HuH-7.5 (cell line): ENCODE data around the gene ADD2.

Experiments
- DNase-seq: peaks from one replicate; pipeline ENCODE4 v3.0.0; 2011; ENCODE audit warnings: low spot score

The ADD2 gene

DNA sequence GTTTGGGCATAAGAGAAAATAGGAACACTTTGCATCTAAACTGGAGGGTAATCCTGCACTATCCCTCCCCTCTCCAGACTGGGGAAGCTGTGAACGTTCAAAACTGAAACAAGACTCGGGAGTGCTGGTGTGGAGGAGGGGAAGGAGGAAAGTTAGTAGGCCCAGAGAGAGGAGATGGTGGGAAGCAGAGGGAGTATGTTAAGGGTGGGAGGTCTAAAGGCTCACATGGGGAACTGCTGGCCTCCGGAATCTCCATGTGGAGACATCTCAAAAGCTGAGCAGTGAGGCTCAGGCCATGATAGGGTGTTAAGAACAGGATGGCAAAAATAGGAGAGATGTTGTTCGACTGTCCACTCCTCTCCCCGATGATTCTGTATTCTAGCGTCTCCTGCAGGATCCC, 47.9 kb downstream of the ADD2 start:
- DNase-seq, result no peak

DNA sequence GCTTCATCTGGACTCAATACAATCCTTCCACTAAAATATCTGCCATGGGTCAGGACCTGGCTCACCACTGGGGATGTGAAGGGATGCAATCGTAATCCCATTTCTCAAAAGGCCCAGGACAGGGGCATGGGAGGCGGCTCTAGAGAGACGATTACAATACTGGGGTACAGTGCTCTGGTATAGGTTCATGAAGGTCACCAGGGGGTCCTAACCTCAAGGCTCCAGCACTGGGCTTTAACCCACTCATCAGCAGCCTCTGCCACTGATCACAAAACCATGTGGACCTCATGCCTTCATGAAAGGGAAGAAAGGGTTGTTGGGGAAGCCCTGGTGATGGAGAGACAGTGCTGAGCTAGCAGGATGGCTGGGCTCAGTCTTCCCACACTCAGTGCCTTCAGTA, 48.8 kb downstream of the ADD2 start:
- no peak for DNase-seq

- DNase-seq, result no peak
These were observed 49.3 kb downstream of the ADD2 start for GRCh38 chr2:70718736-70719135.

DNA sequence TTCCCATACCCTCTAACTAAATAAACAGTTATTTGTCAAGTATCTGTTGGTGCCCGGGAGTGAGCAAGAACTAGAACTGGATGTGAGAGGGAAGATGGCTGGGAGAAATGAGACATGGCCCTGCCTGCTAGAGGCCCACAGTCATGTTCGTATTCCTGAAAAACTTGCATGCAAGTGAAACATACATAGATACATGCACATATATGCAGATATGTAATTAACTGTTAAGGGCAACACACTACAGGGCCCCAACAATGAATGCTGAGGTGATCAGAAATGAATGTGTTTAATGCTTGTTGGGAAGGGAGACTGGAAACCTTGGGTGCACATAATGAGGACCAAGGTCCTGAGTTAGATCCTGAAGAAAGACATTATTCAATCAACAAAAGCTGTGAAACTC, 49.8 kb downstream of the ADD2 start:
- DNase-seq, result no peak

GRCh38 chr2:70717431-70718038, 50.5 kb downstream of the ADD2 start:
- DNase-seq, result no peak

DNA sequence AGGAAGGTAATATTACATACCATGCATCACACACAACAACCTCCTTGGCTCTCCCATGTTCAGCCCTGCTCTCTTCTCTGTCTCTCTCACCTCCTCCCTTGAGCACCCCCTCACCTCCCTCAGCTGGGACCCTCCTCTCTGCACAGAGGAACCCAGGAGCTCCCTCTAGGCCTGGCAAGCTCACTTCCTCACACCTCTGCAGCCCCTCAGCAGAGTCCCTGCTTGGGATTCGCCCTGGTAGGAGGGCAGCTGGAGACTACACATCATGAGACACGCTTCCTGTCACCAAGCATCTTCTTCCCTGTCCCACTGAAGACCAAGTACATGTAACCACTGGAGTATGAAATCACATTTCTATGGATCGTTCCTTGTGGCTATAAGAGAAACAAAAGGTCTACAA, 51.0 kb downstream of the ADD2 start:
- no peak for DNase-seq

DNA sequence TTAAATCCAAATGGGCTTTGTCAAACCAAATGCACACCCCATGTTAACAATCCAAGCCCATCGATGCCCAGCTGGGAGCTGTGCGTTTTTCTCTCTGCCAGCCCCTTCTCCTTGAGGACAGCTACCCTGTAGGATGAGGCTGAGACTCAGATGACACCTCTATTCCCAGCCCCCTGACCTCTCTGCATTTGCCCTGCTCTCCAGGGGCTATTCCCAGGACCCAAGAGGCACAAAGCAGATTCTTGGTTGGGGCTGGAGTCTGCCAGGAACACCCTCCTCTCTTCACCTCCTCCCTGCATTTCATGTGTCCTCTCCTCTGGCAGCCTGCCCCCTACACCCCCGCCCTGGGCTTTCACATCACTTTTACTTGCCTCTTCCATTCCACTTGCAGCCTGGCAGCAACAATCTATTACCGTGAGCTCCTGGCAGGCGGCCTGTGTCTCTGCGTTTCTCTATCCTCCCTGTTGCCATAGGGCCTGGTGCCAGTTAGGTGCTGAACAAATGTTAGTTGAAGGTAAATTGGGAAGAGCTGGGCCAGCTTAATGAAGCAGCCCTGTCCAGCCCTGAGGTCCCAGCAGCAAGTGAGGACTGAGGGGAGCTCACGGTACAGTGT, 51.8 kb downstream of the ADD2 start:
- DNase-seq, result no peak

GRCh38 chr2:70715071-70715985, 52.7 kb downstream of the ADD2 start:
- no peak for DNase-seq

DNA sequence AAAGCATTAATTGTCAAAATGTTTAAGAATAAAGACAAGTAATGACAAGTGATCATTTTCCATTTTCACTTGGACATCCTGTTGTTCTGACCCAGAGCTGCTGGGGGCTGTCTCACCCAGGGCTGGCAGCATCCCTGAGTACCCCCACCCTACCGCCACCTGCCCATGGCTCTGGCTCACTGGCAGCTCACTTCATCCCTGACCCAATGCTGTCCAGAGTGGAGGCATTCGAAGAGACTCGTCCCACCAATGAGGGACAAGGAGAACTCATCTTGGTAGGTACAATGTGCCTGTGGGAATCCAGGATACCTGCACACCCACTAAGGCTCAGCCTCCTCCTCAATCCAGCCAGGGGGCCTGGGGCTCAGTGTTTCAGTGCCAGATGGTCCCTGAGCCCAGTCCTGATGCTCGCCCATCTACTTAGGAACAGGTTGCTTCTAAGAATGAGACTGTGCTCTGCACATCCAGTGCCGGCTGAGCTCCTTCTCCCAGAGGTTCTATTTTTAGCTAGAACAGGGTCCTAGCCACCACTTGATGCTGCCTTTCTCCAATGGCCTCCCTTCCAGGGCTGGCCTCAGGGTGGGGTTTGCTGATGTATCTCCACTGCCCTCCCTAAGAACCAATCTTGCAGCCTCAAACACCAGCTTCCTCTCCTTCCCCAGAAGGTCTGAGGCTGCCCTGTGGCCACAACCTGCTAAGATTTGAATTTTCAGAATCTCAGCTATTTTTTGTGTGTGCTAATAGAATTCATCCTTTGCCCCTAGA, 53.7 kb downstream of the ADD2 start:
- no peak for DNase-seq

DNA sequence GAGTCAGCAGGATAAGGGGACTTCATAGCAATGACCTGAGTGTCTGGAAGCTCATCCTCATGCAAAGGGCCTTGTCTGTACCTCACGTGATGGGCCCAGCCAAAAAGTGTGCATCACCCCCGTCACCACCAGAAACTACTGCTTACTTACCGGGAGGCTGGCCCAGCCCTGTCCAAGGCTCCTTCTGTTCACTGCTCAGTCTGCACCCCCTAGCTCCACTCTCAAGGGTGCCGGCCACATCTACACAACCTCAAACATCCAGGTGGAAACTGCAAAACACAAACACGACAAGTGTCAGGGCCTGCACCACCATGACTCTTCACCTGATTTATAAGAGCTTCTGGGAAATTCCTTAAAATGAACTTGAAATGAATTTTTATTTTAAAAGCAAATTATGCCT, 55.1 kb downstream of the ADD2 start:
- no peak for DNase-seq

- DNase-seq, result no peak
These were observed 56.8 kb downstream of the ADD2 start for GRCh38 chr2:70711191-70711590.

GRCh38 chr2:70710038-70710690, 57.8 kb downstream of the ADD2 start:
- no peak for DNase-seq

- DNase-seq, result no peak
These were observed 58.5 kb downstream of the ADD2 start for GRCh38 chr2:70709275-70710037.

DNA sequence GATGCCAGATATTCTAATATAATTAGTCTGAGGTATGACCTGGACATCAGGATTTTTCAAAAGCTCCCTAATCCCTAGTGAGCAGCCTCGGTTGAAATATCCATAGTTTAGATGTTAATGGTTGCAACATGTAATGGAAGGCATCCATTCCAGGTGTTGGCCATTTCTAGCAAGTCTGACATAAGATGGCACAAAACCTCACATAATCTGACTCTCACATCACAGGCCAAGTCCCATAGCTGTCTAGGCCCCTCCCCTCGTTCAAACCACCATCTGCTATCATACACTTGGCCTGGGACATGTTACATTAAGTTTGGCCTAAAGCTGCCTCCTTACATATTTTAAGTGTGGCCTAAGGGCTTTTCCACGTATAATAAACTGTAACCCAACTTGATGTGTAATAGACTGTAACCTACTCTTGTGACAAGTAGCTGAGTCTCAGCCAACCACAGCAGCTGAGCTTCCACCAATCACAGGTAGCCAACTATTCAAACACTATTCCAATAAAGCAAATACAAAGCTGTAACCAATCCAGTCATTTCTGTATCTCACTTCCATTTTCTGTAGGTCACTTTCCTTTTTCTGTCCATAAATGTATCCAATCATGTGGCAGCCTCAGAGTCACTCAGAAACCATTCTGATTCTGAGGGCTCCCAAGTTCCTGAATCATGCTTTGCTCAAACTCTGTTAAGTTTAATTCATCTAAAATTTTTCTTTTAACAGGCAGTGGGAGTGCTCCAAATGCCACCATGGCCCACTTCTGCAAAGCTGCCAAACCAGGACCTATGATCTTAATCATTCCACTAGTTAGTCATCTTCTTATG, 59.4 kb downstream of the ADD2 start:
- no peak for DNase-seq

- no peak for DNase-seq
These were observed 60.3 kb downstream of the ADD2 start for GRCh38 chr2:70707706-70708105.

GRCh38 chr2:70706026-70706795, 61.8 kb downstream of the ADD2 start:
- DNase-seq, result no peak

- no peak for DNase-seq
These were observed 62.7 kb downstream of the ADD2 start for GRCh38 chr2:70705160-70705850.

DNA sequence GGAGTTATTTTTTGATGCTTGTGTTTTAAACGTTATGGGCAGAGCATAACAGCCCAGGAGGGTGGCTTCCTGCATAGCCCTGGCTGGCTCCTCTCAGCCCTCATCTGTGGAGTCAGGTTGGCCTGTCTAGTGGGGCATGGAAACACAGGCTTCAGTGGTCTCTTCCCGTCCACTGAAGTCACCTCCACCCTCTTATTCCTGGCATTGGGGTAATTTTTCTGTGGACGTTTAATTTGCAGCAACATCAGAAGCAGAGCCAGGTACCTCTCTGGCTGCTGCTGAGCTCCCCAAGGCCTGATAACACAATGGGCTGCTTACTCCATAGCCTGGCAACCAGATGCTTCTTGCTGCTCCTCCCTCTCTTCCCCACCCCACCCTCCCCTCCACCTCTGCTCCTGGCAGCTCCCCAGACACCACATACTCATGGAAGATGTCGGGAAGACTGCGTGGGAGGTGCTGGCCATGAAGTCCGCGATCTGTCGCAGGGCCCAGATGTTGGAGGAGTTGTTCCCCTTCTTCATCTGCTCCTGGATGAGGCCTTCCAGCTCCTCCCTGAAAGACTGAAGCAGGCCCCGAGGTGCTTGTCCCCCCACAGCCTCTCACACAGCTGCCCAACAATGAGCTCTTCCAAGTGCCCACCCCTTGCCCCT, 64.0 kb downstream of the ADD2 start:
- DNase-seq, result no peak
